Islet of Langerhans (tissue), 1 donor: ENCODE measurements around the gene EMC10.
"Not testable (repeated sequence)": the region's sequence is repeated elsewhere in the genome, so short reads cannot be mapped to it uniquely, and the experiment has no call there.

ENCODE experiments used
- FAIRE-seq: peaks from one replicate; lab custom pipeline; 2011; peaks lifted over from hg19 to GRCh38; lab: Jason Lieb, UNC

EMC10 gene

GRCh38 chr19:50451223-50451534 is 25.1 kb upstream of the EMC10 start:
- no peak for FAIRE-seq

DNA sequence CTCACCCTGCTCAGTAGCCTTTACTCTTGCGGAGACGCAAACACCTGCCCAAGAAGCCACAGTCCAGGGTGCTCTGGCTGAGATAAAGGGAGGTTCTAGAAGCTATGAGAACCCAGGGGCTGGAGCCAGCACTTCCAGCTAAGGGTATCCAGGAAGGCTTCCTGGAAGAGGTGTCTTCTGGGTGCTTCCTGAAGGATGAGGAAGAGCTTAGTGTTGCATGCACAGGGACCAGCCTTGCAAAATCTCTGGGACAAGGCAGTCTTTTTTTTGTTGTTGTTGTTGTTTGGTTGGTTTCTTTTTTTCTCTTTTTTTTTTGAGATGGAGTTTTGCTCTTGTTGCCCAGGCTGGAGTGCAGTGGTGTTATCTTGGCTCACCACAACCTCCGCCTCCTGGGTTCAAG is 23.1 kb upstream of the EMC10 start:
- no peak for FAIRE-seq

DNA sequence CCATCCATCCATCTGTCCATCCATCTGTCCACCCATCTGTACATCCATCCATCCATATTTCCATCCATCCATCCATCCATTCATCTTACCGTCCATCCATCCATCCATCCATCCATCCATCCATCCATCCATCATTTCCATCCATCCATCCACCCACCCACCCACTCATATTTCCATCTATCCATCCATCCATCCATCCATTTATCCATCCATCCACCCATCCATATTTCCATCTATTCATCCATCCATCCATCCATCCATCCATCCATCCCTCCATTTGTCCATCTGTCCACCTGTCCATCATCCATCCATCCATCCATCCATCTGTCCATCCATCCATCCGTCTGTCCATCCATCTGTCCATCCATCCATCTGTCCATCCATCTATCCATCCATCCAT is 20.3 kb upstream of the EMC10 start:
- FAIRE-seq = no peak

- no peak for FAIRE-seq
Observed at GRCh38 chr19:50457300-50457699, 19.0 kb upstream of the EMC10 start.

DNA sequence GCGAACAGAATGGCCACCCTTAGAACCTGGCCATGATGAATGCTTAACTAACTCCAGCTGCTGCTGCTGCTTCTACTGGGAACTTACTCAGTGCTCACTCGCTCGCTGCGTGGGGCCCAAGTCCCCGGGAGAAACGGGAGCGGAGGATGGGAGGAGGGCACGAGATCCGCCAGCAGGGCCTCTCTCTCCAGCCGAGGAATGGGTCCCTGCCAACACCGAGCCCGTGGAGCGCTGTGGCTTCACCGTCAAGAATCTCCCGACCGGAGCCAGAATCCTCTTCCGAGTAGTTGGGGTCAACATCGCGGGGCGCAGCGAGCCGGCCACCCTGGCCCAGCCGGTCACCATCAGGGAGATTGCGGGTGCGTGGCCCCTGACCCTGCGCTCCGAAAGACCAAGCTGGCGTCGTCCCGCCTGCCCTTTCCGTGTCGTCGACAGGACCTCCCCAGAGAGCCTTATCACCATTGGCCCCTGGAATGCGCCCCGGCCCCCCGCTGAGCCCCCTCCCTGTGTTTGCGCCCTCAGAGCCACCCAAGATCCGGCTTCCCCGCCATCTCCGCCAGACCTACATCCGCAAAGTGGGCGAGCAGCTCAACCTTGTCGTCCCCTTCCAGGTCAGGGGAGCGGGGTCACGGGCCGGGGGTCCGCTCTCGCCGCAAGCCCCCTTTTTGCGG is 17.8 kb upstream of the EMC10 start:
- no peak for FAIRE-seq

GRCh38 chr19:50459067-50459456 is 17.2 kb upstream of the EMC10 start:
- FAIRE-seq = no peak

GRCh38 chr19:50459638-50460037 is 16.7 kb upstream of the EMC10 start:
- no peak for FAIRE-seq

DNA sequence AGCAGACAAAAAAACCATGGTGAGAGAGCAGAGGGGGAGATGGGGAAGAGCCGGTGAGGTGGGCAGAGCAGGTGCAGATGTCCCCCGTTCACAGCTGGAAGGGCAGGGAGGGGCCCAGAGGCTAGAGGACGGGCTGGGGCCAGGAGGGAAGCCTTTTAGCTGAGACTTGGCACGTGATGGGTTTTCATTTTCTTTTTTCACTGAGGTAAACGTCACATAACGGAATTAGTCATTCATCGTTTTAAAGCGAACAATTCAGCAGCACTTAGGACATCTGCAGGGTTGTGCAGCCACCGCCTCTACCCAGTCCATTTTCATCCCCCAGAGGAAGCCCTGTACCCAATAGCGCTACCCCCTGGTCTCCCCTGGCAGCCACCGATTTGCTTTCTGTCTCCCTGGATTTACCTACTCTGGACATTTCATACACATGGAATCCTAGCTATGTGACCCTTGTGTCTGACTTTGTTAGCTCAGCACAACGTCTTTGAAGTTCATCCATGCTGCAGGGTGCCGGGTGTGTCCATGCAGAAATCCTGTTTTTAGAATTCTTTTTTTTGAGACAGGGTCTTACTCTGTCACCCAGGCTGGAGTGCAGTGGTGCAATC is 16.0 kb upstream of the EMC10 start:
- FAIRE-seq = no peak

- no peak for FAIRE-seq
Observed at GRCh38 chr19:50461066-50461875, 15.0 kb upstream of the EMC10 start.

- no peak for FAIRE-seq
Observed at GRCh38 chr19:50462970-50463369, 13.3 kb upstream of the EMC10 start.

DNA sequence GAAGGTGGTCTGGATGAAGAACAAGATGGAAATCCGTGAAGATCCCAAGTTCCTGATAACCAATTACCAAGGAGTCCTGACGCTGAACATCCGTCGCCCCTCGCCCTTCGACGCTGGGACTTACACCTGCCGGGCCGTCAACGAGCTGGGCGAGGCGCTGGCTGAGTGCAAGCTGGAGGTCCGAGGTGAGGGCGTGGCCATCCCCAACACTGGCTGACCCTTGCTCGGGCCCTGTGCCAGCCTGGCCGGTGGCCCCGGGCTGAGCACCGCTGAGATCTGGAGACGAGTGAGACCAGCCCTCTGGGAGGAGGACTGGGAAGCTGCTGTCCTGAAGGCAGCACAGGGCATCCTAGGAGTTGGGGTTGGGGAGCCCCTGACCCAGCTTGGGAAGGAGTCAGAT is 12.0 kb upstream of the EMC10 start:
- FAIRE-seq = no peak

- FAIRE-seq = no peak
Observed at GRCh38 chr19:50465000-50465399, 11.3 kb upstream of the EMC10 start.

- no peak for FAIRE-seq
Observed at GRCh38 chr19:50465986-50466705, 10.2 kb upstream of the EMC10 start.

DNA sequence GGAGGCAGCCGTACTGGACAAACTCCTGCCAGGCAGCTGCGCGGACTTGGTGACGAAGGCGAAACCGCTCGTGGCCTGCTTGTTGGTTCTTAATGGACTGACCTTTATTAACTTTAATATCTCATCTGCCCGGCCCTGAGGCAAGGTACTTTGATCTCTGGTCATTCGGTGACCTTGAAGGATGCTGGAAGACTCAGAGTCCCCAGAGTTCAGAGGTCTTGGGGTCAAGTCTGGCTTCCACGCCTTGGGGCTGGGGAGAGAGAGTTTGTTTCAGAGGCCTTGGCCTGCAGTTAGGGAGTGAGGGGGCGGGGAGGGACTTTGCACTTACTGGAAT is 9.6 kb upstream of the EMC10 start:
- no peak for FAIRE-seq

DNA sequence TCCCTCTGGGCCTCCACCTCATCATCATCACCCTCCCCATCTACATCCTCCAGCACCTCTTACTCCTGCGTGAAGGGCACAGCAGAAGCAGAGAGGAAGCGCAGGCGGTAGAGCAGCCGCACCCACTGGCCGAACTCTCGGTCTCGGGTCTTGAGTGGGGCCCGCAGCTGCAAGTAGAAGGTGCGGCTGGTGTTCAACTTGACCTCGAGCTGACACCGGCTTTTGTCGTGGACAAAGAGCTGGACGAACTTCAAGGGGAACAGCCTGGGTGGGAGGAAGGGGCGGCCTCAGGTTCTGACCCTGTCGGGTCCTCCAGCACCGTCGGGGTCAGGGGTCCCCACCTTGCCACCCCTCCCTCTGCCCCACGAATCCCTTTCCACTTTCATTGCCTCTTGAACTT is 8.7 kb upstream of the EMC10 start:
- no peak for FAIRE-seq

GRCh38 chr19:50468818-50469217 is 7.5 kb upstream of the EMC10 start:
- FAIRE-seq = no peak

DNA sequence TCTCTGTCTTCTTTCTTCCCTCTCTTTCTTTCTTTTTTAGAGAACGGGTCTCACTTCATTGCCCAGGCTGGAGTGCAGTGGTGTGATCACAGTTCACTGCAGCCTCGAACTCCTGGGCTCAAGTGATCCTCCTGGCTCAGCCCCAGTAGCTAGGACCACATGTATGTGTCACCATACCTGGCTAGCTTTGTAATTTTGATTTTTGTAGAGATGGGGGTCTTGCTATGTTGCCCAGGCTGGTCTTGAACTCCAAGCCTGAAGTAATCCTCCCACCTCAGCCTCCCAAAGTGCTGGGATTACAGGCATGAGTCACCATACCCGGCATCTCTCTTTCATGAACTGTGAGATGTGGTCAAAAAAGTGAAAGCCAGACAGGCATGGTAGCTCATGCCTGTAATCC is 3.0 kb upstream of the EMC10 start:
- FAIRE-seq = not testable (repeated sequence)

GRCh38 chr19:50475101-50475568 is 1.2 kb upstream of the EMC10 start:
- no peak for FAIRE-seq

DNA sequence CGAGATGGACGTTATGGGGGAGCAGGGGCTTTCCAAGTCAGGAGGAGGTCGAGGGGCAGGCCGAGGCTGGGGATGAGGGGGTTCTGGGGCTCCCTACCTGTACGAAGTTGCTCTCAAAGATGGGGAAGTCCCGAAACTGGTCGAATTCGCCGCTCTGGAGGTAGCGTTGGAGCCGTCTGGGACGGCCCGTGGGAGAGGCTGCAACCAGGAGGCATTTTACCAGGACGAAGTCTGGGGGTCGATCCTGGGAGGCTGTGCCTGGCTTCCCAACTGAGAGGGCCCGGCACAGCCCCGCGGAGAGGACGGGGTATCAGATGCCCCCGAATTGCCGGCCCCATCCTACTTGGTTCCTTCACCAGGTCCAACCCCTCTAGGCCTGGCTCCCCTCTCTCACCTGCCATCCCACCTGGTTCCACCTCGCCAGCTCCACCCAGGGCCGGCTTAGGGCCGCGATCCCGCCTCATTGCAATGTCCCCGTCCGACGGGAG is 527 bp upstream of the EMC10 start:
- no peak for FAIRE-seq

- no peak for FAIRE-seq
Observed at GRCh38 chr19:50476907-50477238, 566 bp downstream of the EMC10 start.

DNA sequence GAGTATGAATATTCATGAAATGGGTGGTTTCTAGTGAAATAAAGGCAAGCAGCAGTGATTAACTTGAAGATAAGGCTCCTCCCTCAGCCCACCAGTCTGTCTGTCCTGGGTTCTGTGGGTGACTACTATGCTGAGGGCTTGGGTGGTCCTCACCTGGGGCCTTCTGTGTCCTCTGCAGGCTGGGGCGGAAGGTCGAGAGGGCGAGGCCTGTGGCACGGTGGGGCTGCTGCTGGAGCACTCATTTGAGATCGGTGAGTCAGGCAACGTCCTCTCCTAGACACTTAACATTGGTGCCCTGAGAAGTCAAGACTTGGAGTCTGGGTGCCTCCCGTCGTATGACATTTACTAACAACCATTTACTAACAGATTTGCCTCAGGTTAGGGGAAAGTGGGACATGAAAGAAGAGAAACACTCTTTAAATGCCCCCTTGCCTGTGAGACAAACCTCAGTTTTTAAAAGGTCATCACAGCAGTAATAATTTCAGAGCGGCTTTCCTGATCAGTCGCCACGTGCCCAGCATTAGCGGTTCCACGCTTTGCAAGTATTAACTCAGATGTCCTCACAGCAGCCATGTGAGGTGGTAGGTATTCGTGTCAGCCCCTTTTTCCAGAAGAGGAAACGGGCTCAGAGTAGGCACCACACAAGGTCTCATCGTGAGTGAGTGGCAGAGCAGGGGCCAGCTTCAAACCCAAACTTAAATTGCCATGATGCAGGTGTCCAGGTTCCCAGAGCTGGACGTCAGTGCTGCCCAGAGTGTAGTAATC is 1.6 kb downstream of the EMC10 start:
- no peak for FAIRE-seq
